HL-60/S4 treated with retinoic acid at 250 ng/mL for 4 days and 3 days (cell line): ENCODE data around the gene SEPTIN7.

ENCODE experiments used
- in situ Hi-C: fragments of 300-500 bp; cut with MboI; formaldehyde crosslinking; loops from 2 replicates; pipeline ENCODE4 v1.7.0; 2022; ENCODE audit warnings: low sequenced_read_pairs

The SEPTIN7 gene

GRCh38 chr7:35828817-35829216, 28.0 kb downstream of the SEPTIN7 start:
- in situ Hi-C loops: no loop called here

- in situ Hi-C loops: no loop called here
Measured at GRCh38 chr7:35831208-35831607, 30.4 kb downstream of the SEPTIN7 start.

- in situ Hi-C loops: no loop called here
Measured at GRCh38 chr7:35839860-35840854, 39.3 kb downstream of the SEPTIN7 start.

GRCh38 chr7:35846816-35847412, 46.1 kb downstream of the SEPTIN7 start:
- in situ Hi-C loops: no loop called here

- in situ Hi-C loops: no loop called here
Measured at GRCh38 chr7:35848725-35849124, 47.9 kb downstream of the SEPTIN7 start.

- in situ Hi-C loops: no loop called here
Measured at GRCh38 chr7:35849158-35849831, 48.4 kb downstream of the SEPTIN7 start.

- in situ Hi-C loops: no loop called here
Measured at GRCh38 chr7:35849954-35850353, 49.1 kb downstream of the SEPTIN7 start.
